Activated T-cell treated with anti-CD3 and anti-CD28 coated beads, Interleukin-2, amount 50 U/mL, for 72 hours (primary cell): ENCODE results near the gene PRKAG3. TPM values are rescaled to one million over a fixed set of nuclear protein-coding genes. Genes with fewer than 3 reads are reported as not detected.

Experiments
- total RNA-seq, 2 donors: library from RNA; stranded (reverse); gene quantifications; one replicate each; pipeline ENCODE4 v1.2.3, GENCODE V29; 2022

PRKAG3 gene
- total RNA-seq, 2 donors from 2014 or later, result not detected

Other genes starting within 250 kb of the PRKAG3 start
- under 1 TPM; 0.24 to 0.35 TPM for gene PLCD4, start 223.9 kb downstream of the PRKAG3 start, total RNA-seq
- gene ZNF142, start 172.2 kb downstream of the PRKAG3 start, total RNA-seq, result 10 to 100 TPM; 41.3 to 46.6 TPM
- 10 to 100 TPM; 55.3 to 86.5 TPM for gene BCS1L, start 172.1 kb downstream of the PRKAG3 start, total RNA-seq
- 10 to 100 TPM; 18.5 to 24.5 TPM for gene RNF25, start 159.8 kb downstream of the PRKAG3 start, total RNA-seq
- gene STK36, start 159.7 kb downstream of the PRKAG3 start, total RNA-seq, result 10 to 100 TPM; 15.3 to 22.1 TPM
- 10 to 100 TPM; 30.9 to 34.4 TPM for gene TTLL4, start 121.0 kb downstream of the PRKAG3 start, total RNA-seq
- gene CYP27A1, start 49.7 kb downstream of the PRKAG3 start, total RNA-seq, result under 1 TPM; 0.30 to 0.31 TPM
- gene WNT6, start 28.0 kb upstream of the PRKAG3 start, total RNA-seq, result under 1 TPM; 0.19 TPM
- gene WNT10A, start 49.0 kb upstream of the PRKAG3 start, total RNA-seq, result 1 to 10 TPM; 3.4 to 8.6 TPM
- not detected for gene CDK5R2, start 127.9 kb upstream of the PRKAG3 start, total RNA-seq
- not detected for gene FEV, start 153.4 kb upstream of the PRKAG3 start, total RNA-seq
- not detected for gene CRYBA2, start 161.6 kb upstream of the PRKAG3 start, total RNA-seq
- not detected for gene CFAP65, start 209.7 kb upstream of the PRKAG3 start, total RNA-seq
- gene IHH, start 229.1 kb upstream of the PRKAG3 start, total RNA-seq, result under 1 TPM; 0.12 to 0.14 TPM